Measurements from ENCODE around the gene CRYBA2. TPM values are rescaled to one million over a fixed set of nuclear protein-coding genes. Genes with fewer than 3 reads are reported as not detected.

CRYBA2 gene
- total RNA-seq, 2 experiments from 2014 or later, result not detected

GRCh38 chr2:219016721-219017120 is 23.5 kb upstream of the CRYBA2 start:
- ChIA-PET CTCF (ENCODE audit: unreplicated experiment) (no interaction called here), POLR2A (no interaction called here)
- intact Hi-C loops (cut with micrococcal nuclease; ENCODE audit: unreplicated experiment), result no loop called here
- Histone ChIP-seq H3K4me2 (ENCODE audit: low read length) (no peak overlapping the region), H4K20me1 (ENCODE audit: insufficient read depth, low read length) (no peaks in the 10 kb centered on the region), H3K79me2 (ENCODE audit: insufficient read depth, low read depth, low read length) (no peaks in the 10 kb centered on the region), H3K9me2 (ENCODE audit: insufficient read depth, low read length) (no peaks in the 10 kb centered on the region), H3K9me3 (ENCODE audit: low read length) (no peaks in the 10 kb centered on the region), H3K27ac (ENCODE audit: low read depth, low read length, poor library complexity, severe bottlenecking) (no peak overlapping the region), H3K36me3 (ENCODE audit: insufficient read depth, low read length) (no peaks in the 10 kb centered on the region), H3K4me1 (ENCODE audit: insufficient read depth, low read length, poor library complexity, severe bottlenecking) (no peaks in the 10 kb centered on the region), H3K4me3 (ENCODE audit: low read depth, low read length, poor library complexity, severe bottlenecking) (no peak overlapping the region), H2AFZ (ENCODE audit: low read length) (no peak overlapping the region)
- BruUV-seq (replicated peaks), result no TSS peak
- DNase-seq (ENCODE audit: low spot score), result no peak
- TF ChIP-seq CTCF (conservative IDR thresholded peaks at IDR 0.05; ENCODE audit: low read length), result no peak
- TF ChIP-seq EZH2phosphoT487 (IDR thresholded peaks at IDR 0.05; ENCODE audit: borderline replicate concordance, low read depth, low read length), result no peak

- Histone ChIP-seq H3K4me1 (ENCODE audit: insufficient read depth, low read length, poor library complexity, severe bottlenecking) (no peaks in the 10 kb centered on the region), H2AFZ (ENCODE audit: low read length) (no peak overlapping the region), H3K9me2 (ENCODE audit: insufficient read depth, low read length) (no peaks in the 10 kb centered on the region), H3K36me3 (ENCODE audit: insufficient read depth, low read length) (no peaks in the 10 kb centered on the region), H3K79me2 (ENCODE audit: insufficient read depth, low read depth, low read length) (no peaks in the 10 kb centered on the region), H3K4me2 (ENCODE audit: low read length) (no peak overlapping the region), H4K20me1 (ENCODE audit: insufficient read depth, low read length) (no peaks in the 10 kb centered on the region), H3K9me3 (ENCODE audit: low read length) (no peaks in the 10 kb centered on the region), H3K27ac (ENCODE audit: low read depth, low read length, poor library complexity, severe bottlenecking) (no peak overlapping the region), H3K4me3 (ENCODE audit: low read depth, low read length, poor library complexity, severe bottlenecking) (no peak overlapping the region)
- no TSS peak for BruUV-seq (replicated peaks)
- TF ChIP-seq EZH2phosphoT487 (IDR thresholded peaks at IDR 0.05; ENCODE audit: borderline replicate concordance, low read depth, low read length) (no peak), CTCF (conservative IDR thresholded peaks at IDR 0.05; ENCODE audit: low read length) (no peak)
- no peak for DNase-seq (ENCODE audit: low spot score)
- ChIA-PET CTCF (ENCODE audit: unreplicated experiment) (no interaction called here), POLR2A (interaction anchor here (0.5 to 1.2 kb wide), 11 partner anchors 17 to 1121 kb away, joined by 3 to 5 read pairs (median 3); no protein-coding TSS in a partner anchor)
- intact Hi-C loops (cut with micrococcal nuclease; ENCODE audit: unreplicated experiment), result no loop called here
These were observed 17.7 kb upstream of the CRYBA2 start for GRCh38 chr2:219010873-219011272.

- ChIA-PET POLR2A (interaction anchor here (0.5 to 0.9 kb wide), 8 partner anchors 16 to 1120 kb away, joined by 3 to 5 read pairs (median 3); no protein-coding TSS in a partner anchor), CTCF (ENCODE audit: unreplicated experiment) (no interaction called here)
- no peak overlapping the region for H2AFZ ChIP-seq (ENCODE audit: low read length)
- H3K4me1 ChIP-seq (ENCODE audit: insufficient read depth, low read length, poor library complexity, severe bottlenecking), result no peaks in the 10 kb centered on the region
- intact Hi-C loops (cut with micrococcal nuclease; ENCODE audit: unreplicated experiment), result no loop called here
- no peaks in the 10 kb centered on the region for H3K9me3 ChIP-seq (ENCODE audit: low read length)
- H3K79me2 ChIP-seq (ENCODE audit: insufficient read depth, low read depth, low read length), result no peaks in the 10 kb centered on the region
- H3K9me2 ChIP-seq (ENCODE audit: insufficient read depth, low read length), result no peaks in the 10 kb centered on the region
- peak; percentile 44 for DNase-seq (ENCODE audit: low spot score)
- BruUV-seq (replicated peaks), result no TSS peak
- no peak overlapping the region for H3K27ac ChIP-seq (ENCODE audit: low read depth, low read length, poor library complexity, severe bottlenecking)
- TF ChIP-seq EZH2phosphoT487 (IDR thresholded peaks at IDR 0.05; ENCODE audit: borderline replicate concordance, low read depth, low read length) (no peak), CTCF (conservative IDR thresholded peaks at IDR 0.05; ENCODE audit: low read length) (peak; percentile 73)
- no peaks in the 10 kb centered on the region for H4K20me1 ChIP-seq (ENCODE audit: insufficient read depth, low read length)
- no peaks in the 10 kb centered on the region for H3K36me3 ChIP-seq (ENCODE audit: insufficient read depth, low read length)
- H3K4me2 ChIP-seq (ENCODE audit: low read length), result no peak overlapping the region
- H3K4me3 ChIP-seq (ENCODE audit: low read depth, low read length, poor library complexity, severe bottlenecking), result no peak overlapping the region
These were observed 17.0 kb upstream of the CRYBA2 start for GRCh38 chr2:219010162-219010756.
